ENCODE measurements around the gene CELF4. TPM values are rescaled to one million over a fixed set of nuclear protein-coding genes. Genes with fewer than 3 reads are reported as not detected.

Gene CELF4
- total and polyA plus RNA-seq, 10 of the 15 experiments (the other 5 are each of a cell fraction or from before 2014, with no cell fraction given), result 0.03 to 0.32 TPM; not detected in 8

DNA sequence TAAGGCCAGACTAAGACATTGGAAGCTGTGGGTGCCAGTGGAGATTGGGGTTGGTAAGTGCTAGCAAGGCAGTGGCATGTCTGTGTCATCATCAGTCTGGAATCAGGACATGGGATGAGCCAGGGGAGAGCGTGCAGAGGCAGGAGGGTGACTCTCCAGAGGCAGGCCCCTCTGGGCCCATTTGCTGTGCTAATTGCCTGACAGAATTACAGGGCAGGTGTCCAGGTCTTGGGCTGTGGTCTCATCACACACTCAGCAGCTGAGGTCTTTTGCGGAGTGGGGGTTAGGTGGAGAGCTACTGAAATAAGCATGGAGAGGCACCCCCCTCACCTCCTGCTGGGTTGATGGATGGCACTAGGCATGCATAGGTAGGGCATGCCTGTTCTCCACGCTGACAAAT lies 57.4 kb downstream of the CELF4 start:
- DNase-seq (ENCODE audit: low read depth, low spot score) (no peak), FAIRE-seq (no peak), ATAC-seq (no peak)
- Histone ChIP-seq H3K9ac (ENCODE audit: control insufficient read depth, insufficient read depth, low read length) (no peak overlapping the region), H4K20me1 (ENCODE audit: control insufficient read depth, insufficient read depth) (no peaks in the 10 kb centered on the region; the same call in 1 of the 2 replicates), H3K36me3 (ENCODE audit: control insufficient read depth in 2 of 2, insufficient read depth in 2 of 2, low read length in 1 of 2) (no peaks in the 10 kb centered on the region), H3K4me1 (ENCODE audit: control insufficient read depth, insufficient read depth, low read length) (no peaks in the 10 kb centered on the region), H2AFZ (ENCODE audit: control insufficient read depth, low read depth, low read length) (no peak overlapping the region), H3K9me3 (replicated peaks; ENCODE audit: control insufficient read depth, insufficient read depth, low read length) (no peaks in the 10 kb centered on the region), H3K79me2 (ENCODE audit: control insufficient read depth, insufficient read depth, low read length) (no peaks in the 10 kb centered on the region), H3K4me2 (ENCODE audit: control insufficient read depth, insufficient read depth) (no peak overlapping the region), H3K4me3 (no peak overlapping the region), H3K27me3 (replicated peaks in 1 of 2; ENCODE audit: control insufficient read depth in 2 of 2, insufficient read depth in 2 of 2, low read length in 1 of 2) (no peaks in the 10 kb centered on the region; a peak in 2 of 4 replicates), H3K27ac (ENCODE audit: control insufficient read depth, insufficient read depth) (no peak overlapping the region)
- ChIA-PET POLR2A (no interaction called here), CTCF (no interaction called here), RAD21 (ENCODE audit: unreplicated experiment) (no interaction called here), SMC1A (ENCODE audit: uncharacterized antibody, unreplicated experiment) (no interaction called here)
- 36% methylated on average over 3 of the region's 3 CpGs for WGBS (ENCODE audit: insufficient coverage, insufficient replicate concordance, low lambda C conversion rate, missing lambda C conversion rate)
- no TSS peak for BruUV-seq (replicated peaks)
- intact Hi-C loops (cut with micrococcal nuclease; ENCODE audit: unreplicated experiment), result no loop called here
- TF ChIP-seq RELA (IDR thresholded peaks at IDR 0.05; ENCODE audit: borderline replicate concordance, partially characterized antibody) (no peak), BHLHE40 (IDR thresholded peaks at IDR 0.05; ENCODE audit: borderline replicate concordance in 1 of 2, low read depth in 2 of 2, low read length in 1 of 2) (no peak), RFX5 (IDR thresholded peaks at IDR 0.05; ENCODE audit: low read depth, low read length) (no peak), NFYB (IDR thresholded peaks at IDR 0.05; ENCODE audit: insufficient read depth, low read depth, low read length) (no peak), CREM (IDR thresholded peaks at IDR 0.05; ENCODE audit: low read depth) (no peak), BCL11A (IDR thresholded peaks at IDR 0.05; ENCODE audit: low read depth, low read length) (no peak), SMC3 (IDR thresholded peaks at IDR 0.05; ENCODE audit: borderline replicate concordance, low read length) (no peak), BACH1 (IDR thresholded peaks at IDR 0.05; ENCODE audit: borderline replicate concordance) (no peak), SREBF1 (IDR thresholded peaks at IDR 0.05; ENCODE audit: low read length) (no peak), RAD21 (IDR thresholded peaks at IDR 0.05; ENCODE audit: insufficient read depth, low read depth, low read length) (no peak), NR2C2 (IDR thresholded peaks at IDR 0.05; ENCODE audit: borderline replicate concordance, control insufficient read depth, insufficient read length, low read depth) (no peak), FOXM1 (IDR thresholded peaks at IDR 0.05; ENCODE audit: low read depth, low read length) (no peak), SUPT20H (IDR thresholded peaks at IDR 0.05; ENCODE audit: borderline replicate concordance, control insufficient read depth, low read depth, low read length) (no peak), MYB (IDR thresholded peaks at IDR 0.05; ENCODE audit: borderline replicate concordance, low read depth, low read length) (no peak), ETV6 (conservative IDR thresholded peaks at IDR 0.05 in 1 of 2, IDR thresholded peaks at IDR 0.05 in 1 of 2; ENCODE audit: borderline replicate concordance in 1 of 2, low read depth in 1 of 2) (no peak)
- TF ChIP-seq, protein P1, sequence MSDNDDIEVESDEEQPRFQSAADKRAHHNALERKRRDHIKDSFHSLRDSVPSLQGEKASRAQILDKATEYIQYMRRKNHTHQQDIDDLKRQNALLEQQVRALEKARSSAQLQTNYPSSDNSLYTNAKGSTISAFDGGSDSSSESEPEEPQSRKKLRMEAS (IDR thresholded peaks at IDR 0.05; ENCODE audit: low read depth, low read length), result no peak
- TF ChIP-seq, protein P2, sequence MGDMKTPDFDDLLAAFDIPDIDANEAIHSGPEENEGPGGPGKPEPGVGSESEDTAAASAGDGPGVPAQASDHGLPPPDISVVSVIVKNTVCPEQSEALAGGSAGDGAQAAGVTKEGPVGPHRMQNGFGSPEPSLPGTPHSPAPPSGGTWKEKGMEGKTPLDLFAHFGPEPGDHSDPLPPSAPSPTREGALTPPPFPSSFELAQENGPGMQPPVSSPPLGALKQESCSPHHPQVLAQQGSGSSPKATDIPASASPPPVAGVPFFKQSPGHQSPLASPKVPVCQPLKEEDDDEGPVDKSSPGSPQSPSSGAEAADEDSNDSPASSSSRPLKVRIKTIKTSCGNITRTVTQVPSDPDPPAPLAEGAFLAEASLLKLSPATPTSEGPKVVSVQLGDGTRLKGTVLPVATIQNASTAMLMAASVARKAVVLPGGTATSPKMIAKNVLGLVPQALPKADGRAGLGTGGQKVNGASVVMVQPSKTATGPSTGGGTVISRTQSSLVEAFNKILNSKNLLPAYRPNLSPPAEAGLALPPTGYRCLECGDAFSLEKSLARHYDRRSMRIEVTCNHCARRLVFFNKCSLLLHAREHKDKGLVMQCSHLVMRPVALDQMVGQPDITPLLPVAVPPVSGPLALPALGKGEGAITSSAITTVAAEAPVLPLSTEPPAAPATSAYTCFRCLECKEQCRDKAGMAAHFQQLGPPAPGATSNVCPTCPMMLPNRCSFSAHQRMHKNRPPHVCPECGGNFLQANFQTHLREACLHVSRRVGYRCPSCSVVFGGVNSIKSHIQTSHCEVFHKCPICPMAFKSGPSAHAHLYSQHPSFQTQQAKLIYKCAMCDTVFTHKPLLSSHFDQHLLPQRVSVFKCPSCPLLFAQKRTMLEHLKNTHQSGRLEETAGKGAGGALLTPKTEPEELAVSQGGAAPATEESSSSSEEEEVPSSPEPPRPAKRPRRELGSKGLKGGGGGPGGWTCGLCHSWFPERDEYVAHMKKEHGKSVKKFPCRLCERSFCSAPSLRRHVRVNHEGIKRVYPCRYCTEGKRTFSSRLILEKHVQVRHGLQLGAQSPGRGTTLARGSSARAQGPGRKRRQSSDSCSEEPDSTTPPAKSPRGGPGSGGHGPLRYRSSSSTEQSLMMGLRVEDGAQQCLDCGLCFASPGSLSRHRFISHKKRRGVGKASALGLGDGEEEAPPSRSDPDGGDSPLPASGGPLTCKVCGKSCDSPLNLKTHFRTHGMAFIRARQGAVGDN (IDR thresholded peaks at IDR 0.05), result no peak
- in situ Hi-C loops (cut with MboI), result no loop called here

All from GM12878 (cell line).